ENCODE data around the gene DCTPP1.

Gene DCTPP1

GRCh38 chr16:30447512-30448226 lies 17.8 kb upstream of the DCTPP1 start:
- Histone ChIP-seq H3K4me3 (ENCODE audit: low read depth, low read length, poor library complexity, severe bottlenecking) (no peak overlapping the region), H3K9ac (ENCODE audit: low read length) (no peak overlapping the region), H3K36me3 (ENCODE audit: insufficient read depth, low read length) (peaks cover 25% of the 10 kb centered on the region), H3K79me2 (ENCODE audit: insufficient read depth, low read length) (peaks cover 9% of the 10 kb centered on the region), H3K27ac (ENCODE audit: low read depth, low read length, poor library complexity, severe bottlenecking) (no peak overlapping the region), H3K9me2 (ENCODE audit: low read depth, low read length) (no peaks in the 10 kb centered on the region), H3F3A (ENCODE audit: insufficient read depth, low read length) (peaks cover 6% of the 10 kb centered on the region; the same call in 1 of the 2 replicates), H4K20me1 (ENCODE audit: insufficient read depth, low read length) (no peaks in the 10 kb centered on the region), H3K4me2 (ENCODE audit: low read length) (no peak overlapping the region), H3K9me3 (ENCODE audit: low read length) (peaks cover 8% of the 10 kb centered on the region; the same call in 1 of the 2 replicates), H3K4me1 (ENCODE audit: insufficient read depth, low read length, severe bottlenecking) (peaks cover 48% of the 10 kb centered on the region), H3K27me3 (ENCODE audit: insufficient read depth, low read length) (no peaks in the 10 kb centered on the region), H2AFZ (ENCODE audit: low read length) (no peak overlapping the region)
- no peak for TF ChIP-seq EZH2 (IDR thresholded peaks at IDR 0.05; ENCODE audit: borderline replicate concordance, low read length)
- no peak for TF ChIP-seq CTCF (IDR thresholded peaks at IDR 0.05; ENCODE audit: low read length)

- H3K4me3 ChIP-seq (ENCODE audit: low read depth, low read length, poor library complexity, severe bottlenecking), result peak overlapping the region; percentile 92
- no peaks in the 10 kb centered on the region for H3K9me2 ChIP-seq (ENCODE audit: low read depth, low read length)
- peaks cover 41% of the 10 kb centered on the region for H3K4me1 ChIP-seq (ENCODE audit: insufficient read depth, low read length, severe bottlenecking)
- H3K36me3 ChIP-seq (ENCODE audit: insufficient read depth, low read length), result peaks cover 25% of the 10 kb centered on the region
- H3K9ac ChIP-seq (ENCODE audit: low read length), result peak overlapping the region; percentile 95
- peak overlapping the region; percentile 84 for H3K4me2 ChIP-seq (ENCODE audit: low read length)
- H2AFZ ChIP-seq (ENCODE audit: low read length), result peak overlapping the region; percentile 90
- TF ChIP-seq EZH2 (IDR thresholded peaks at IDR 0.05; ENCODE audit: borderline replicate concordance, low read length) (no peak), CTCF (IDR thresholded peaks at IDR 0.05; ENCODE audit: low read length) (no peak)
- no peaks in the 10 kb centered on the region for H3K27me3 ChIP-seq (ENCODE audit: insufficient read depth, low read length)
- peaks cover 8% of the 10 kb centered on the region; the same call in 1 of the 2 replicates for H3K9me3 ChIP-seq (ENCODE audit: low read length)
- H3F3A ChIP-seq (ENCODE audit: insufficient read depth, low read length), result peaks cover 2% of the 10 kb centered on the region; the same call in 1 of the 2 replicates
- peaks cover 9% of the 10 kb centered on the region for H3K79me2 ChIP-seq (ENCODE audit: insufficient read depth, low read length)
- H4K20me1 ChIP-seq (ENCODE audit: insufficient read depth, low read length), result no peaks in the 10 kb centered on the region
- H3K27ac ChIP-seq (ENCODE audit: low read depth, low read length, poor library complexity, severe bottlenecking), result peak overlapping the region; percentile 65
Observed at GRCh38 chr16:30446203-30446595, 16.4 kb upstream of the DCTPP1 start.

- peaks cover 36% of the 10 kb centered on the region for H3K4me1 ChIP-seq (ENCODE audit: insufficient read depth, low read length, severe bottlenecking)
- H3K4me3 ChIP-seq (ENCODE audit: low read depth, low read length, poor library complexity, severe bottlenecking), result peak within 1 kb of the TSS; percentile 92
- H3K36me3 ChIP-seq (ENCODE audit: insufficient read depth, low read length), result peaks cover 25% of the 10 kb centered on the region
- no peaks in the 10 kb centered on the region; the same call in 1 of the 2 replicates for H3F3A ChIP-seq (ENCODE audit: insufficient read depth, low read length)
- no peaks in the 10 kb centered on the region for H3K27me3 ChIP-seq (ENCODE audit: insufficient read depth, low read length)
- peaks cover 9% of the 10 kb centered on the region for H3K79me2 ChIP-seq (ENCODE audit: insufficient read depth, low read length)
- peak within 1 kb of the TSS; percentile 95 for H3K9ac ChIP-seq (ENCODE audit: low read length)
- H4K20me1 ChIP-seq (ENCODE audit: insufficient read depth, low read length), result no peaks in the 10 kb centered on the region
- peak within 1 kb of the TSS; percentile 84 for H3K4me2 ChIP-seq (ENCODE audit: low read length)
- peak within 1 kb of the TSS; percentile 65 for H3K27ac ChIP-seq (ENCODE audit: low read depth, low read length, poor library complexity, severe bottlenecking)
- peaks cover 8% of the 10 kb centered on the region; the same call in 1 of the 2 replicates for H3K9me3 ChIP-seq (ENCODE audit: low read length)
- H2AFZ ChIP-seq (ENCODE audit: low read length), result peak within 1 kb of the TSS; percentile 90
- H3K9me2 ChIP-seq (ENCODE audit: low read depth, low read length), result no peaks in the 10 kb centered on the region
- TF ChIP-seq CTCF (IDR thresholded peaks at IDR 0.05; ENCODE audit: low read length), result peak; percentile 42; the same call in 1 of the 2 replicates
- TF ChIP-seq EZH2 (IDR thresholded peaks at IDR 0.05; ENCODE audit: borderline replicate concordance, low read length), result no peak
Observed at GRCh38 chr16:30445408-30446202, 15.8 kb upstream of the DCTPP1 start, which contains the start of gene SEPHS2. TSS of gene SEPHS2 (minus strand) at chr16:30445874. CDS start at chr16:30445727, 147 bp downstream.

Measured in OCI-LY1 (cell line).